Upper lobe of left lung (tissue), 4 donors: ENCODE measurements around the gene LRRIQ4.

Source experiments
- POLR2A ChIP-seq, 4 donors: fragments of 450-650 bp; IDR thresholded peaks; one replicate each; pipeline ENCODE4 v1.5.1; 2016 to 2017; ENCODE audit warnings: antibody characterized with exemption in 4 of 4, mild to moderate bottlenecking in 2 of 4
- TF ChIP-seq, protein P1 (sequence below), 6 experiments: fragments of 450-650 bp in 4 of 6; fragments of 200-600 bp in 2 of 6; sonication (generic) in 2 of 6; IDR thresholded peaks; one replicate each; pipeline ENCODE4 v1.5.1; 2016 to 2019; ENCODE audit warnings: antibody characterized with exemption in 6 of 6

DNA sequence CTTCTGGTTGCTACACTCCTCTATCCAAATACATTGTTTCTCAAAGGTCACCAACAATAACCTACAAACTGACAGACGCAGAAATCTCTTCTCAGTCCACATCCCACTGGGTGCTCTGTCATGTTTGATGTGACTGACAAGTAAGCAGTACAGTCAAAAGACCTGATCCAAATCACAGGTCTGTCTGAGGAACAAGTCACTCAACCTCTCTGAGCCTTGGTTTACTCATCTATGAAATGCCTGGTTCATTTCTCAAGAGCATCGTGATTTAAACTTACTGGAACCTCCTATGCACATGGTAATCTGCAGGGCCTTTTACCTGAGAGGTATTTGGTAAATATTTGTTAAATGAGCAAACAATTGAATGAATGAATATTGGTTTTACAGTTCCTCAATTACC is 51.6 kb downstream of the LRRIQ4 start:
- TF ChIP-seq, protein P1, sequence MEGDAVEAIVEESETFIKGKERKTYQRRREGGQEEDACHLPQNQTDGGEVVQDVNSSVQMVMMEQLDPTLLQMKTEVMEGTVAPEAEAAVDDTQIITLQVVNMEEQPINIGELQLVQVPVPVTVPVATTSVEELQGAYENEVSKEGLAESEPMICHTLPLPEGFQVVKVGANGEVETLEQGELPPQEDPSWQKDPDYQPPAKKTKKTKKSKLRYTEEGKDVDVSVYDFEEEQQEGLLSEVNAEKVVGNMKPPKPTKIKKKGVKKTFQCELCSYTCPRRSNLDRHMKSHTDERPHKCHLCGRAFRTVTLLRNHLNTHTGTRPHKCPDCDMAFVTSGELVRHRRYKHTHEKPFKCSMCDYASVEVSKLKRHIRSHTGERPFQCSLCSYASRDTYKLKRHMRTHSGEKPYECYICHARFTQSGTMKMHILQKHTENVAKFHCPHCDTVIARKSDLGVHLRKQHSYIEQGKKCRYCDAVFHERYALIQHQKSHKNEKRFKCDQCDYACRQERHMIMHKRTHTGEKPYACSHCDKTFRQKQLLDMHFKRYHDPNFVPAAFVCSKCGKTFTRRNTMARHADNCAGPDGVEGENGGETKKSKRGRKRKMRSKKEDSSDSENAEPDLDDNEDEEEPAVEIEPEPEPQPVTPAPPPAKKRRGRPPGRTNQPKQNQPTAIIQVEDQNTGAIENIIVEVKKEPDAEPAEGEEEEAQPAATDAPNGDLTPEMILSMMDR (IDR thresholded peaks at IDR 0.05) = no peak
- no peak for TF ChIP-seq POLR2A (IDR thresholded peaks at IDR 0.05)
